GM18526 (cell line): ENCODE data around the gene NFKBIA.

ENCODE experiments used
- POLR2A ChIP-seq: IDR thresholded peaks from 3 replicates; pipeline ENCODE4 v1.6.1; 2011; ENCODE audit not compliant: insufficient read length; ENCODE audit errors: extremely low read depth

The NFKBIA gene

DNA sequence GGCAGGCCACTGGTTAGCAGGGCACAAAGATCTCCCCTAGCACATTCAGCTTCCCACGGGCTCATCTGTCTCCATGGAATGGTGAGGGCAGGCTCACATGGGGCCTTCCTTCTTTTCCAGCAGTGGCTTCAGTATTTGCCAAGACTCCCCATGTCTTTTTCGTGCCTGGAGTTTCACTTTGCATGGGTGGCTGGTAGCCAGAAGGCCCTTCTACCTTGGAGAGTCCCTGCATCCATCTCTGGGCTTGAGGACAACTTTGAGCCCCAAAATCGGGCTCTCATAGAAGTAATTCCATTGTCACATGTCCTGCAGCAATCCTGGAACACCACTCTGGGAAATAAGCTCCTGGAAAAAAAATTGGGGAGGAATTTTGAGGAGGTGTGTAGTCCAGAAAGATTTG is 42.1 kb downstream of the NFKBIA start:
- no peak for TF ChIP-seq POLR2A

DNA sequence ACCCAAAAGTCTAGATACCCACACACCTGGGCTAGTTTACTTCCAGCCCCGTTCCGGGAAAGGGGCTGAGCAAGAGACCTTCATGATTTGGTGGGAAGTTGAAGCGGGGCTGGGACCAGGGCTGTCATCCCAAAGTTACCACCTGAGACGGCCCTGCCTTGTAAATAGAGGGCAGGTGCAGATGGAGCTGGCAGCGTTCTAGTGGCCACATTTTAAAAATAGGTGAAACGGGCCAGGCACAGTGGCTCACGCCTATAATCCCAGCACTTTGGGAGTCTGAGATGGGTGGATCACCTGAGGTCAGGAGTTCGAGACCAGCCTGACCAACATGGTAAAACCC is 43.4 kb downstream of the NFKBIA start:
- no peak for TF ChIP-seq POLR2A

GRCh38 chr14:35355981-35356841 is 48.3 kb downstream of the NFKBIA start:
- TF ChIP-seq POLR2A, result no peak

DNA sequence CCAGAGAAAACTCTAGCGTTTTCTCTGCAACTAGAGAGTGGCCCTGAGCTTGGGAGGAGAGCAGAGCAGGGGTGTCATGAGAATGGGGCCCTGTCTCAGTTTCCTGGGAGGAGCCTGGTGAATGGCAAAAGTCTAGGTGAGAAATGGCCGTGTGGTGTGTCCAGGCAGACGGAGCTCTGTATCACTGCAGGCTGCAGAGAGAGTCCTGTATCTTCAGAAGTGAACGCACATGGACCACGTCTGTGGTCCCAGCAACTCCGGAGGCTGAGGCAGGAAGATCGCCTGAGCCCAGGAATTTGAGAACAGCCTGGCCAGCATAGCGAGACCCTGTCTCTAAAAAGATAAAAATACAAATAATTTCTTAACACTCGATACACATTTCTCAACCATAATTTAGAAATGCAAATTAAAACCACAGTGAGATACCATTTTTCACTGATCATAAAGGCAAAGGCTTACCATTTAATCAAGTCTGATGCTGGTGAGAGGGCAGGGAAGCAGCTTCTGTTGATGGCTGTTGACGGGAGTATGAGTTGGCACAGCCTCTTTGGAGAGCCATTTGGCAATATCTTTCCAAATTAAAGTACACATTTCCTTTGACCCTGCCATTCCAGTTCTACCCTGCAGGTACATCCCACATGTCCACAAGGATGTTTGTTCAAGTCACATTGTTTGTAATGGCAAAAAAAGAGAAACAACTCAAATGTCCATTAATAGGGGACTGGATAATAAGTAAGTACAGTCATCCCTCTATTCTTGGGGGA is 51.0 kb downstream of the NFKBIA start:
- TF ChIP-seq POLR2A, result no peak

- no peak for TF ChIP-seq POLR2A
Observed at GRCh38 chr14:35352274-35353233, 52.0 kb downstream of the NFKBIA start.

GRCh38 chr14:35351897-35352273 is 52.7 kb downstream of the NFKBIA start:
- TF ChIP-seq POLR2A, result no peak
